BE2C (cell line): ENCODE measurements around the gene COQ5.
A peak's percentile ranks its signal among the peaks of the same experiment; 100 is the strongest.

Experiments
- DNase-seq: peaks from one replicate; pipeline ENCODE4 v3.0.0-alpha.2; 2020
- H3K27me3 ChIP-seq: fragments of 250-450 bp; sonication (Bioruptor Pico); 2 replicates; pipeline ENCODE4 v1.5.1; 2020; ENCODE audit warnings: mild to moderate bottlenecking
- H3K36me3 ChIP-seq: fragments of 250-450 bp; sonication (Bioruptor Pico); 2 replicates; pipeline ENCODE4 v1.5.1; 2020; ENCODE audit warnings: mild to moderate bottlenecking
- H3K4me1 ChIP-seq: fragments of 250-450 bp; sonication (Bioruptor Pico); 2 replicates; pipeline ENCODE4 v1.5.1; 2020
- H3K4me3 ChIP-seq: 2 replicates; pipeline ENCODE4 v1.5.1; 2011; ENCODE audit warnings: low read depth, low read length
- H3K9me3 ChIP-seq: fragments of 250-450 bp; sonication (Bioruptor Pico); 2 replicates; pipeline ENCODE4 v1.5.1; 2020
- CTCF ChIP-seq: IDR thresholded peaks from 2 replicates; pipeline ENCODE4 v1.5.1; 2012; ENCODE audit warnings: mild to moderate bottlenecking, low read depth, low read length

The COQ5 gene

GRCh38 chr12:120496413-120497340, 32.3 kb downstream of the COQ5 start:
- H3K4me1 ChIP-seq = no peaks in the 10 kb centered on the region
- peak; percentile 69 for DNase-seq
- H3K36me3 ChIP-seq = peaks cover 20% of the 10 kb centered on the region
- peak overlapping the region; percentile 93 for H3K4me3 ChIP-seq
- H3K27me3 ChIP-seq = no peaks in the 10 kb centered on the region
- H3K9me3 ChIP-seq = no peaks in the 10 kb centered on the region
- no peak for TF ChIP-seq CTCF

GRCh38 chr12:120495731-120496412, 33.1 kb downstream of the COQ5 start, which contains the start of gene DYNLL1:
TSS of gene DYNLL1 (plus strand) at chr12:120496113. CDS start at chr12:120496422, 309 bp downstream.
- TF ChIP-seq CTCF = no peak
- no peaks in the 10 kb centered on the region for H3K4me1 ChIP-seq
- H3K4me3 ChIP-seq = peak within 1 kb of the TSS; percentile 93
- DNase-seq = peak; percentile 98
- no peaks in the 10 kb centered on the region for H3K27me3 ChIP-seq
- peaks cover 17% of the 10 kb centered on the region for H3K36me3 ChIP-seq
- H3K9me3 ChIP-seq = no peaks in the 10 kb centered on the region

GRCh38 chr12:120495186-120495730, 33.7 kb downstream of the COQ5 start:
- H3K9me3 ChIP-seq = no peaks in the 10 kb centered on the region
- H3K4me3 ChIP-seq = peak overlapping the region; percentile 93
- no peaks in the 10 kb centered on the region for H3K4me1 ChIP-seq
- peaks cover 16% of the 10 kb centered on the region for H3K36me3 ChIP-seq
- DNase-seq = no peak
- H3K27me3 ChIP-seq = no peaks in the 10 kb centered on the region
- TF ChIP-seq CTCF = no peak

- Histone ChIP-seq H3K9me3 (no peaks in the 10 kb centered on the region), H3K4me3 (no peak overlapping the region), H3K4me1 (peaks cover 10% of the 10 kb centered on the region), H3K36me3 (no peaks in the 10 kb centered on the region; the same call in none of the 2 replicates), H3K27me3 (no peaks in the 10 kb centered on the region)
- TF ChIP-seq CTCF = no peak
- no peak for DNase-seq
Measured at GRCh38 chr12:120490833-120491512, 38.0 kb downstream of the COQ5 start.

- DNase-seq = no peak
- H3K27me3 ChIP-seq = no peaks in the 10 kb centered on the region
- H3K4me3 ChIP-seq = no peak overlapping the region
- no peak for TF ChIP-seq CTCF
- no peaks in the 10 kb centered on the region for H3K9me3 ChIP-seq
- H3K36me3 ChIP-seq = no peaks in the 10 kb centered on the region; the same call in none of the 2 replicates
- peaks cover 10% of the 10 kb centered on the region for H3K4me1 ChIP-seq
Measured at GRCh38 chr12:120490325-120490724, 38.6 kb downstream of the COQ5 start.
